Activated CD8-positive, alpha-beta memory T cell treated with anti-CD3 and anti-CD28 coated beads, Interleukin-2, amount 10 ng/mL, durations not matched to agents 7 days and 5 days (primary cell): ENCODE results near the gene CALML4. TPM values are rescaled to one million over a fixed set of nuclear protein-coding genes. Genes with fewer than 3 reads are reported as not detected.
A peak's percentile ranks its signal among the peaks of the same experiment; 100 is the strongest.
"Not testable (repeated sequence)": the region's sequence is repeated elsewhere in the genome, so short reads cannot be mapped to it uniquely, and the experiment has no call there.

Experiments used
- ATAC-seq: fragments of 150-1000 bp; cut with Tn5 transposase; one replicate; pipeline ENCODE4 v1.10.0; 2021; ENCODE audit warnings: moderate library complexity
- CTCF ChIA-PET: fragments of 350-600 bp; sonication (Branson Sonifier 250); formaldehyde crosslinking; loops from one replicate; lab custom pipeline; 2021; ENCODE audit warnings: antibody characterized with exemption; lab: Charles Lee
- DNase-seq: peaks from one replicate; pipeline ENCODE4 v3.0.0-alpha.2; 2020
- H3K27ac Mint-ChIP-seq: one replicate; pipeline ENCODE4 v1.8.0; 2021; ENCODE audit warnings: mild to moderate bottlenecking, mixed read lengths
- H3K27me3 Mint-ChIP-seq: one replicate; pipeline ENCODE4 v1.8.0; 2021; ENCODE audit warnings: mixed read lengths
- H3K36me3 Mint-ChIP-seq: one replicate; pipeline ENCODE4 v1.8.0; 2021; ENCODE audit warnings: mild to moderate bottlenecking, mixed read lengths
- H3K4me1 Mint-ChIP-seq: one replicate; pipeline ENCODE4 v1.8.0; 2021; ENCODE audit warnings: mixed read lengths
- H3K4me3 Mint-ChIP-seq: one replicate; pipeline ENCODE4 v1.8.0; 2021; ENCODE audit warnings: mild to moderate bottlenecking, moderate library complexity, mixed read lengths
- H3K9me3 Mint-ChIP-seq: one replicate; pipeline ENCODE4 v1.8.0; 2022; ENCODE audit warnings: low read depth, mixed read lengths
- total RNA-seq, 2 experiments: library from RNA; stranded (reverse); gene quantifications; one replicate each; pipeline ENCODE4 v1.2.3, GENCODE V29; 2021

CALML4 gene
- 10 to 100 TPM; 11.1 to 13.1 TPM for total RNA-seq

GRCh38 chr15:68204776-68205557 is at the start of gene CALML4:
TSS of gene CALML4 (minus strand) at chr15:68205332. CDS start at chr15:68205247, 85 bp downstream.
- DNase-seq, result no peak
- H3K27me3 Mint-ChIP-seq, result no peaks in the 10 kb centered on the region
- no peaks in the 10 kb centered on the region for H3K9me3 Mint-ChIP-seq
- H3K36me3 Mint-ChIP-seq, result peaks cover 1% of the 10 kb centered on the region
- H3K4me3 Mint-ChIP-seq, result no peak within 1 kb of the TSS
- CTCF ChIA-PET, result interaction anchor here (1.7 kb wide), 1 partner anchor 20 kb away, joined by 4 read pairs; no protein-coding TSS in a partner anchor
- no peak for ATAC-seq
- H3K4me1 Mint-ChIP-seq, result peaks cover 18% of the 10 kb centered on the region
- no peak within 1 kb of the TSS for H3K27ac Mint-ChIP-seq

- peaks cover 2% of the 10 kb centered on the region for H3K4me1 Mint-ChIP-seq
- DNase-seq (no peak), ATAC-seq (peak; percentile 78)
- H3K36me3 Mint-ChIP-seq, result no peaks in the 10 kb centered on the region
- no peak overlapping the region for H3K4me3 Mint-ChIP-seq
- no peak overlapping the region for H3K27ac Mint-ChIP-seq
- CTCF ChIA-PET, result interaction anchor here (0.6 to 5.3 kb wide), 31 partner anchors 9 to 421 kb away, joined by 3 to 90 read pairs (median 4); partner anchors contain the start of genes CLN6, FEM1B and PIAS1
- H3K9me3 Mint-ChIP-seq, result no peaks in the 10 kb centered on the region
- peaks cover 40% of the 10 kb centered on the region for H3K27me3 Mint-ChIP-seq
Observed at GRCh38 chr15:68252925-68253534, 47.9 kb upstream of the CALML4 start.

GRCh38 chr15:68249058-68249713 is 44.1 kb upstream of the CALML4 start:
- no peaks in the 10 kb centered on the region for H3K36me3 Mint-ChIP-seq
- DNase-seq, result no peak
- H3K27ac Mint-ChIP-seq, result no peak overlapping the region
- H3K27me3 Mint-ChIP-seq, result peaks cover 39% of the 10 kb centered on the region
- H3K4me3 Mint-ChIP-seq, result no peak overlapping the region
- ATAC-seq, result no peak
- CTCF ChIA-PET, result interaction anchor here (1.4 to 5.3 kb wide), 2 partner anchors 45 to 55 kb away, joined by 4 to 90 read pairs; no protein-coding TSS in a partner anchor
- peaks cover under 1% of the 10 kb centered on the region for H3K9me3 Mint-ChIP-seq
- no peaks in the 10 kb centered on the region for H3K4me1 Mint-ChIP-seq

GRCh38 chr15:68244235-68244634 is 39.1 kb upstream of the CALML4 start:
- DNase-seq, result no peak
- CTCF ChIA-PET, result interaction anchor here (0.6 to 1.5 kb wide), 3 partner anchors 33 to 71 kb away, joined by 3 to 8 read pairs (median 3); no protein-coding TSS in a partner anchor
- H3K9me3 Mint-ChIP-seq, result peaks cover 3% of the 10 kb centered on the region
- H3K36me3 Mint-ChIP-seq, result peaks cover 1% of the 10 kb centered on the region
- peaks cover 34% of the 10 kb centered on the region for H3K27me3 Mint-ChIP-seq
- H3K4me3 Mint-ChIP-seq, result no peak overlapping the region
- H3K4me1 Mint-ChIP-seq, result no peaks in the 10 kb centered on the region
- H3K27ac Mint-ChIP-seq, result no peak overlapping the region
- no peak for ATAC-seq

GRCh38 chr15:68241088-68241935 is 36.2 kb upstream of the CALML4 start:
- Mint-ChIP-seq H3K36me3 (peaks cover 1% of the 10 kb centered on the region), H3K27ac (no peak overlapping the region), H3K27me3 (peaks cover 24% of the 10 kb centered on the region), H3K9me3 (peaks cover 3% of the 10 kb centered on the region), H3K4me1 (no peaks in the 10 kb centered on the region), H3K4me3 (no peak overlapping the region)
- DNase-seq (no peak), ATAC-seq (no peak)
- CTCF ChIA-PET, result interaction anchor here (2.9 kb wide), 1 partner anchor 12 kb away, joined by 8 read pairs; no protein-coding TSS in a partner anchor

- DNase-seq (no peak), ATAC-seq (no peak)
- H3K4me1 Mint-ChIP-seq, result no peaks in the 10 kb centered on the region
- peaks cover 1% of the 10 kb centered on the region for H3K36me3 Mint-ChIP-seq
- H3K27ac Mint-ChIP-seq, result no peak overlapping the region
- peaks cover under 1% of the 10 kb centered on the region for H3K9me3 Mint-ChIP-seq
- peaks cover 23% of the 10 kb centered on the region for H3K27me3 Mint-ChIP-seq
- no peak overlapping the region for H3K4me3 Mint-ChIP-seq
- CTCF ChIA-PET, result interaction anchor here (2.9 kb wide), 1 partner anchor 14 kb away, joined by 8 read pairs; no protein-coding TSS in a partner anchor
Observed at GRCh38 chr15:68239025-68239424, 33.9 kb upstream of the CALML4 start.

GRCh38 chr15:68235022-68235421 is 29.9 kb upstream of the CALML4 start:
- H3K36me3 Mint-ChIP-seq, result no peaks in the 10 kb centered on the region
- ATAC-seq, result no peak
- CTCF ChIA-PET, result interaction anchor here (0.6 to 1.3 kb wide), 2 partner anchors 16 to 1664 kb away, joined by 3 read pairs; no protein-coding TSS in a partner anchor

GRCh38 chr15:68234520-68234919 is 29.4 kb upstream of the CALML4 start:
- CTCF ChIA-PET, DNase-seq, H3K27ac Mint-ChIP-seq, H3K9me3 Mint-ChIP-seq, H3K4me1 Mint-ChIP-seq, H3K36me3 Mint-ChIP-seq, ATAC-seq, H3K4me3 Mint-ChIP-seq: not testable (repeated sequence)
- peaks cover 20% of the 10 kb centered on the region for H3K27me3 Mint-ChIP-seq

More at GRCh38 chr15:68235022-68235421, 29.9 kb upstream of the CALML4 start:
- Mint-ChIP-seq H3K4me3 (no peak overlapping the region), H3K27me3 (peaks cover 20% of the 10 kb centered on the region), H3K4me1 (peaks cover 6% of the 10 kb centered on the region), H3K27ac (no peak overlapping the region), H3K9me3 (no peaks in the 10 kb centered on the region)
- DNase-seq, result no peak

- Mint-ChIP-seq H3K36me3 (no peaks in the 10 kb centered on the region), H3K27ac (no peak overlapping the region), H3K4me3 (no peak overlapping the region), H3K4me1 (peaks cover 8% of the 10 kb centered on the region), H3K9me3 (no peaks in the 10 kb centered on the region), H3K27me3 (peaks cover 20% of the 10 kb centered on the region)
- DNase-seq, result no peak
- ATAC-seq, result no peak
- CTCF ChIA-PET, result no interaction called here
Observed at GRCh38 chr15:68234060-68234459, 28.9 kb upstream of the CALML4 start.

GRCh38 chr15:68232937-68233336 is 27.8 kb upstream of the CALML4 start:
- DNase-seq (no peak), ATAC-seq (no peak)
- no peak overlapping the region for H3K4me3 Mint-ChIP-seq
- CTCF ChIA-PET, result interaction anchor here (1.2 to 2.0 kb wide), 2 partner anchors 38 to 327 kb away, joined by 4 read pairs; no protein-coding TSS in a partner anchor
- H3K36me3 Mint-ChIP-seq, result peaks cover 6% of the 10 kb centered on the region
- H3K9me3 Mint-ChIP-seq, result no peaks in the 10 kb centered on the region
- H3K27me3 Mint-ChIP-seq, result peaks cover 14% of the 10 kb centered on the region
- H3K4me1 Mint-ChIP-seq, result peaks cover 16% of the 10 kb centered on the region
- no peak overlapping the region for H3K27ac Mint-ChIP-seq

- DNase-seq (no peak), ATAC-seq (no peak)
- Mint-ChIP-seq H3K4me1 (peaks cover 21% of the 10 kb centered on the region), H3K27ac (no peak overlapping the region), H3K27me3 (peaks cover 12% of the 10 kb centered on the region), H3K36me3 (peaks cover 8% of the 10 kb centered on the region), H3K4me3 (no peak overlapping the region), H3K9me3 (no peaks in the 10 kb centered on the region)
- CTCF ChIA-PET, result interaction anchor here (1.2 to 2.0 kb wide), 2 partner anchors 38 to 327 kb away, joined by 4 read pairs; no protein-coding TSS in a partner anchor
Observed at GRCh38 chr15:68232449-68232848, 27.3 kb upstream of the CALML4 start.

GRCh38 chr15:68231102-68231818 is 26.1 kb upstream of the CALML4 start:
- Mint-ChIP-seq H3K9me3 (no peaks in the 10 kb centered on the region), H3K36me3 (peaks cover 9% of the 10 kb centered on the region), H3K27ac (no peak overlapping the region), H3K4me1 (peaks cover 27% of the 10 kb centered on the region), H3K4me3 (peak overlapping the region; percentile 10), H3K27me3 (peaks cover 10% of the 10 kb centered on the region)
- CTCF ChIA-PET, result interaction anchor here (1.2 to 3.3 kb wide), 3 partner anchors 22 to 328 kb away, joined by 3 to 12 read pairs (median 4); no protein-coding TSS in a partner anchor
- ATAC-seq, result no peak
- DNase-seq, result no peak
